Measurements from ENCODE around the gene RNF114.
"Not testable (repeated sequence)": the region's sequence is repeated elsewhere in the genome, so short reads cannot be mapped to it uniquely, and the experiment has no call there.

RNF114 gene

GRCh38 chr20:49973981-49974380 lies 37.8 kb downstream of the RNF114 start:
- Mint-ChIP-seq H3K9me3 (no peaks in the 10 kb centered on the region), H3K4me1 (no peaks in the 10 kb centered on the region), H3K27ac (no peak overlapping the region), H3K36me3 (ENCODE audit: low read depth) (no peaks in the 10 kb centered on the region), H3K4me3 (no peak overlapping the region), H3K27me3 (ENCODE audit: low read depth) (no peaks in the 10 kb centered on the region)
- no peak for TF ChIP-seq CTCF (IDR thresholded peaks at IDR 0.05; ENCODE audit: unreplicated experiment in 3 of 3)

GRCh38 chr20:49976542-49976941 lies 40.3 kb downstream of the RNF114 start:
- no peak for TF ChIP-seq CTCF (IDR thresholded peaks at IDR 0.05; ENCODE audit: unreplicated experiment in 3 of 3)
- peaks cover 18% of the 10 kb centered on the region for H3K4me1 Mint-ChIP-seq
- H3K36me3 Mint-ChIP-seq (ENCODE audit: low read depth): no peaks in the 10 kb centered on the region
- H3K27me3 Mint-ChIP-seq (ENCODE audit: low read depth): peaks cover 21% of the 10 kb centered on the region
- no peaks in the 10 kb centered on the region for H3K9me3 Mint-ChIP-seq
- no peak overlapping the region for H3K27ac Mint-ChIP-seq
- no peak overlapping the region for H3K4me3 Mint-ChIP-seq

GRCh38 chr20:49977740-49978139 lies 41.5 kb downstream of the RNF114 start:
- not testable (repeated sequence) for H3K4me3 Mint-ChIP-seq; H3K36me3 Mint-ChIP-seq (ENCODE audit: low read depth); H3K27ac Mint-ChIP-seq; H3K9me3 Mint-ChIP-seq
- Mint-ChIP-seq H3K27me3 (ENCODE audit: low read depth) (peaks cover 29% of the 10 kb centered on the region), H3K4me1 (peaks cover 26% of the 10 kb centered on the region)

GRCh38 chr20:49978685-49979029 lies 42.5 kb downstream of the RNF114 start:
- Mint-ChIP-seq H3K27me3 (ENCODE audit: low read depth) (peaks cover 32% of the 10 kb centered on the region), H3K9me3 (no peaks in the 10 kb centered on the region), H3K4me1 (peaks cover 30% of the 10 kb centered on the region), H3K36me3 (ENCODE audit: low read depth) (no peaks in the 10 kb centered on the region), H3K27ac (no peak overlapping the region), H3K4me3 (peak overlapping the region in 2 of 3 experiments; percentile 37 to 44)
- no peak for TF ChIP-seq CTCF (IDR thresholded peaks at IDR 0.05; ENCODE audit: unreplicated experiment in 3 of 3)

GRCh38 chr20:49979030-49979832 lies 43.0 kb downstream of the RNF114 start:
- TF ChIP-seq CTCF (IDR thresholded peaks at IDR 0.05; ENCODE audit: unreplicated experiment in 3 of 3): peak; percentile 99 to 100 (median 99)
- no peaks in the 10 kb centered on the region for H3K9me3 Mint-ChIP-seq
- H3K36me3 Mint-ChIP-seq (ENCODE audit: low read depth): peaks cover 4% of the 10 kb centered on the region
- H3K4me1 Mint-ChIP-seq: peaks cover 35% of the 10 kb centered on the region
- no peak overlapping the region for H3K27ac Mint-ChIP-seq
- peaks cover 32% of the 10 kb centered on the region for H3K27me3 Mint-ChIP-seq (ENCODE audit: low read depth)
- H3K4me3 Mint-ChIP-seq: peak overlapping the region; percentile 40 to 68 (median 58)

GRCh38 chr20:49980140-49981008 lies 44.2 kb downstream of the RNF114 start:
- peak overlapping the region in 1 of 3 experiments; percentile 3 for H3K27ac Mint-ChIP-seq
- H3K4me1 Mint-ChIP-seq: peaks cover 42% of the 10 kb centered on the region
- H3K9me3 Mint-ChIP-seq: no peaks in the 10 kb centered on the region
- H3K4me3 Mint-ChIP-seq: peak overlapping the region; percentile 28 to 68 (median 64)
- TF ChIP-seq CTCF (IDR thresholded peaks at IDR 0.05; ENCODE audit: unreplicated experiment in 3 of 3): no peak
- H3K36me3 Mint-ChIP-seq (ENCODE audit: low read depth): peaks cover 12% of the 10 kb centered on the region
- peaks cover 32% of the 10 kb centered on the region for H3K27me3 Mint-ChIP-seq (ENCODE audit: low read depth)

Measured in nephron (organoid).